Esophagus squamous epithelium (tissue), 5 donors: ENCODE data around the gene C6orf132. TPM values are rescaled to one million over a fixed set of nuclear protein-coding genes. Genes with fewer than 3 reads are reported as not detected.
A peak's percentile ranks its signal among the peaks of the same experiment; 100 is the strongest.

ENCODE experiments used
- DNase-seq: peaks from one replicate; lab custom pipeline; 2025; lab: John Stamatoyannopoulos, UW
- H3K27ac ChIP-seq, 4 donors: fragments of 200-600 bp; sonication (generic); one replicate each; pipeline ENCODE4 v1.5.1; 2016 to 2019; ENCODE audit warnings: mild to moderate bottlenecking in 1 of 4
- H3K27me3 ChIP-seq, 4 donors: fragments of 200-600 bp; sonication (generic); 1 replicate in 3 of 4; 2 replicates in 1 of 4; pipeline versions ENCODE4 v1.5.1 to v1.6.0; 2017 to 2021; ENCODE audit warnings: antibody characterized with exemption in 1 of 4
- H3K36me3 ChIP-seq, 3 donors: fragments of 200-600 bp; sonication (generic); one replicate each; pipeline ENCODE4 v1.5.1; 2016 to 2019
- H3K4me1 ChIP-seq, 3 donors: fragments of 200-600 bp; sonication (generic); one replicate each; pipeline ENCODE4 v1.5.1; 2017 to 2019
- H3K4me3 ChIP-seq, 4 donors: fragments of 200-600 bp; sonication (generic); 1 replicate in 3 of 4; 2 replicates in 1 of 4; pipeline ENCODE4 v1.5.1; 2016 to 2019; ENCODE audit warnings: mild to moderate bottlenecking in 2 of 4, moderate library complexity in 1 of 4
- H3K9me3 ChIP-seq, 3 donors: fragments of 200-600 bp; sonication (generic); one replicate each; pipeline ENCODE4 v1.5.1; 2016 to 2019
- POLR2A ChIP-seq, 4 donors: fragments of 450-650 bp; IDR thresholded peaks; one replicate each; pipeline ENCODE4 v1.6.1; 2017; ENCODE audit warnings: antibody characterized with exemption in 4 of 4, mild to moderate bottlenecking in 4 of 4, moderate library complexity in 3 of 4
- WGBS, 2 donors: methylation state at CpG; one replicate each; pipeline ENCODE4 v1.1.5; 2018; 5-methylcytosine and 5-hydroxymethylcytosine counted together
- intact Hi-C: fragments of 100-400 bp; cut with DNase I; formaldehyde crosslinking; loops from one replicate; pipeline ENCODE4 v1.15.0; 2022
- total RNA-seq, 4 donors: library from RNA; depleted of rRNA; stranded (reverse); fragments of >200 nt; gene quantifications; one replicate each; pipeline ENCODE4 v1.1.0, GENCODE V29; 2016
- TF ChIP-seq, protein P1 (sequence below), 6 experiments: fragments of 450-650 bp in 4 of 6; fragments of 200-600 bp in 2 of 6; sonication (generic) in 2 of 6; IDR thresholded peaks; one replicate each; pipeline ENCODE4 v1.5.1; 2016 to 2019; ENCODE audit warnings: antibody characterized with exemption in 6 of 6, mild to moderate bottlenecking in 4 of 6, moderate library complexity in 4 of 6
- donor health status: DM: yes; HTN: yes; CAD: no.

C6orf132 gene
- total RNA-seq, 4 donors from 2014 or later, result 87.8 to 254 (median 142) TPM

DNA sequence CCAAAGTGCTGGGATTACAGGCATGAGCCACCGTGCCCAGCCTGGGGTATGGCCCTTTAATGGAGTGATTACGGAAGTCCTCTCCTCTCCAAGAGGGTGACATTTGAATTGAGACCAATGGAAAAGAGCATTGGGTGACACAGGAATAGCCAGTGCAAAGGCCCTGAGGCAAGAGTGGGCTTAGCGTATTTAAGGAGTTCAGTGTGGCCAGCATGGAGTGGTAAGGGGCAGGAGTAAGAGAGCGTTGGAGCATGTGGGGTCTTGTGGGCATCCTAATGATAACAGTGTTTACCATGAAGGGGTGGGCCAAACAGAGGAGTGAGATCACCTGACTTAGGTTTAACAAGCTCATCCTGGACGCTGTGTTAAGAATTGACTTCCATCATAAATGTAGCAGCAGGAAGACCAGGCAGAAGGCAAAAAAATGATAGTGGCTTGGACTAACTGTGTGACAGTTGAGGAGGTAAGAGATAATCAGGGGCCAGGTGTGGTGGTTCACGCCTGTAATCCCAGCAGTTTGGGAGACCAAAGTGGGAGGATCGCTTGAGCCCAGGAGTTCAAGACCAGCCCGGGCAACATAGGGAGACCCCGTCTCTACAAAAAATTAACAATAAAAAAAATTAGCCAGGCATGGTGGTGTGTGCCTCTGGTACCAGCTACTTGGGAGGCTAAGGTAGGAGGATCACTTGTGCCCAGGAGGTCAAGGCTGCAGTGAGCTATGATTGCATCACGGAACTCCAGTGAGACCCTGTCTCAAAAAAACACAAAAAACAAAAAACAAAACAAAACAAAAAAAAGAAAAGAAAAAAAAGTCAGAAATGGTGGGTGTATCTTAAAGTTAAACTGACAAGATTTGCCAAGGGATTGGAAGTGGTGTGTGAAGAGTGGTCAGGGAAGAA is 51.4 kb downstream of the C6orf132 start:
- Histone ChIP-seq H3K4me1 (peaks cover 0 to 36% (median 3%) of the 10 kb centered on the region in 3 donors), H3K4me3 (no peak overlapping the region), H3K27ac (no peak overlapping the region), H3K9me3 (no peaks in the 10 kb centered on the region), H3K27me3 (no peaks in the 10 kb centered on the region), H3K36me3 (peaks cover 0 to 10% (median 0%) of the 10 kb centered on the region in 3 donors)
- no peak for TF ChIP-seq POLR2A (IDR thresholded peaks at IDR 0.05)
- 83 to 85% methylated on average over 8 to 10 of the region's 10 CpGs for WGBS, 2 donors
- intact Hi-C loops, result no loop called here
- no peak for DNase-seq

DNA sequence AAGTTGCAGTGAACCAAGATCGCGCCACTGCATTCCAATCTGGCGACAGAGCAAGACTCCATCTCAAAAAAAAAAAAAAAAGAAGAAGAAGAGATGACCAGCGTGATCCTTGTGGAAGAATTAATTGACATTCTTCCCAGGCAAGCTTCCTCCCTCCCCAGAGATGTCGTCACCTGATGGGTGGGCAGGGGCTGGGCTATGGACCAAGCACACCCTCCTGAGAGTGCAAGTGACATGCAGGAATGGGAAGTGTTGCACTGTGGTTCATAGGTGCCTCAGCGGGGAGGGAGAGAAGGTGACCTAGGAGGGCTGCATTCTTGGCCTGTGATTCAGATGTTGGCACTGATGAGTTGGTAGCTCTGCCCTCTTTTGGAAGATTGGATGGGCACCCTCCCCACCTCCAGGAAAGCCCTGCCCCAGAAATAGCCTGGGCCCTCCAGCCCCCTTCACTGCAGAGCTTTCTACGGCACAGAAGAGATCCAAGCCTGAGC is 54.3 kb downstream of the C6orf132 start:
- Histone ChIP-seq H3K9me3 (no peaks in the 10 kb centered on the region), H3K4me1 (peaks cover 0 to 10% (median 0%) of the 10 kb centered on the region in 3 donors), H3K27ac (no peak overlapping the region), H3K36me3 (peaks cover 0 to 25% (median 0%) of the 10 kb centered on the region in 3 donors), H3K4me3 (no peak overlapping the region), H3K27me3 (no peaks in the 10 kb centered on the region)
- intact Hi-C loops, result no loop called here
- no peak for TF ChIP-seq POLR2A (IDR thresholded peaks at IDR 0.05)
- TF ChIP-seq, protein P1, sequence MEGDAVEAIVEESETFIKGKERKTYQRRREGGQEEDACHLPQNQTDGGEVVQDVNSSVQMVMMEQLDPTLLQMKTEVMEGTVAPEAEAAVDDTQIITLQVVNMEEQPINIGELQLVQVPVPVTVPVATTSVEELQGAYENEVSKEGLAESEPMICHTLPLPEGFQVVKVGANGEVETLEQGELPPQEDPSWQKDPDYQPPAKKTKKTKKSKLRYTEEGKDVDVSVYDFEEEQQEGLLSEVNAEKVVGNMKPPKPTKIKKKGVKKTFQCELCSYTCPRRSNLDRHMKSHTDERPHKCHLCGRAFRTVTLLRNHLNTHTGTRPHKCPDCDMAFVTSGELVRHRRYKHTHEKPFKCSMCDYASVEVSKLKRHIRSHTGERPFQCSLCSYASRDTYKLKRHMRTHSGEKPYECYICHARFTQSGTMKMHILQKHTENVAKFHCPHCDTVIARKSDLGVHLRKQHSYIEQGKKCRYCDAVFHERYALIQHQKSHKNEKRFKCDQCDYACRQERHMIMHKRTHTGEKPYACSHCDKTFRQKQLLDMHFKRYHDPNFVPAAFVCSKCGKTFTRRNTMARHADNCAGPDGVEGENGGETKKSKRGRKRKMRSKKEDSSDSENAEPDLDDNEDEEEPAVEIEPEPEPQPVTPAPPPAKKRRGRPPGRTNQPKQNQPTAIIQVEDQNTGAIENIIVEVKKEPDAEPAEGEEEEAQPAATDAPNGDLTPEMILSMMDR (IDR thresholded peaks at IDR 0.05), result no peak
- WGBS, 2 donors, result 45 to 67% methylated on average over 7 of the region's 7 CpGs
- DNase-seq, result no peak

GRCh38 chr6:42086046-42087035 is 56.1 kb downstream of the C6orf132 start:
- TF ChIP-seq, protein P1 (IDR thresholded peaks at IDR 0.05), result peak in 3 of 6 experiments; percentile 21 to 50 (median 24)
- no peak for TF ChIP-seq POLR2A (IDR thresholded peaks at IDR 0.05)
- 78 to 83% methylated on average over 14 to 17 of the region's 22 CpGs for WGBS, 2 donors
- Histone ChIP-seq H3K9me3 (no peaks in the 10 kb centered on the region), H3K4me1 (peaks cover 0 to 10% (median 0%) of the 10 kb centered on the region in 3 donors), H3K36me3 (peaks cover 0 to 43% (median 0%) of the 10 kb centered on the region in 3 donors), H3K4me3 (no peak overlapping the region), H3K27ac (peak overlapping the region in 1 of 4 donors; percentile 30), H3K27me3 (no peaks in the 10 kb centered on the region)
- intact Hi-C loops, result no loop called here
- DNase-seq, result no peak

GRCh38 chr6:42084889-42085288 is 57.5 kb downstream of the C6orf132 start:
- H3K9me3 ChIP-seq, result no peaks in the 10 kb centered on the region
- no peak for DNase-seq
- no peaks in the 10 kb centered on the region for H3K27me3 ChIP-seq
- H3K4me3 ChIP-seq, result no peak overlapping the region
- intact Hi-C loops, result no loop called here
- H3K36me3 ChIP-seq, result peaks cover 0 to 55% (median 0%) of the 10 kb centered on the region in 3 donors
- 78 to 87% methylated on average over 5 of the region's 5 CpGs for WGBS, 2 donors
- no peak for TF ChIP-seq POLR2A (IDR thresholded peaks at IDR 0.05)
- TF ChIP-seq, protein P1 (IDR thresholded peaks at IDR 0.05), result no peak
- H3K27ac ChIP-seq, result no peak overlapping the region
- peaks cover 0 to 10% (median 0%) of the 10 kb centered on the region in 3 donors for H3K4me1 ChIP-seq

- intact Hi-C loops, result no loop called here
- Histone ChIP-seq H3K4me3 (no peak overlapping the region), H3K36me3 (peaks cover 0 to 69% (median 2%) of the 10 kb centered on the region in 3 donors), H3K27me3 (no peaks in the 10 kb centered on the region), H3K9me3 (no peaks in the 10 kb centered on the region), H3K4me1 (peaks cover 0 to 9% (median 0%) of the 10 kb centered on the region in 3 donors), H3K27ac (no peak overlapping the region)
- no peak for DNase-seq
- TF ChIP-seq POLR2A (IDR thresholded peaks at IDR 0.05), result no peak
- TF ChIP-seq, protein P1 (IDR thresholded peaks at IDR 0.05), result no peak
- 81 to 88% methylated on average over 1 to 5 of the region's 5 CpGs for WGBS, 2 donors
These were observed 58.9 kb downstream of the C6orf132 start for GRCh38 chr6:42083530-42083929.
